NCI-H1105 treated with DMSO at 0.1 percent for 48 hours (cell line): ENCODE data around the gene PPFIA1.

Experiments used
- DNase-seq: peaks from one replicate; lab custom pipeline; 2025; lab: John Stamatoyannopoulos, UW

Gene PPFIA1

DNA sequence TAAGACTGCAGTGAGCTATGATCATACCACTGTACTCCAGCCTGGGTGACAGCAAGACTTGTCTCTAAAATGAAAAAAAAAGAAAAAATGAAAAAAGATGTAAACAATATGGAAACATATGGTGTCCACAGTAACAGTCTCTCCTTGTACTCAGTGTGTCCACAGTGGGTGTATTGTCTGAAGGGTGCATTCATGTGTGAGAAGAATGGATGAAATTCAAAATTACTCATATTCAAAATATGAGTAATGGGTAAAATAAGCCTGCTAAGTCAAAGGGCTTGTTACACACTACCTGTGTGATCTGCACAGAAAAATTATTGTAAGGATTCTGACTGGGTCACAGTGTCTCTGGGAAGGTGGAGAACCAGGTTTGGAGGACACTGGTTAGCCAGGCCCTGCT lies 26.9 kb downstream of the PPFIA1 start:
- DNase-seq = no peak

DNA sequence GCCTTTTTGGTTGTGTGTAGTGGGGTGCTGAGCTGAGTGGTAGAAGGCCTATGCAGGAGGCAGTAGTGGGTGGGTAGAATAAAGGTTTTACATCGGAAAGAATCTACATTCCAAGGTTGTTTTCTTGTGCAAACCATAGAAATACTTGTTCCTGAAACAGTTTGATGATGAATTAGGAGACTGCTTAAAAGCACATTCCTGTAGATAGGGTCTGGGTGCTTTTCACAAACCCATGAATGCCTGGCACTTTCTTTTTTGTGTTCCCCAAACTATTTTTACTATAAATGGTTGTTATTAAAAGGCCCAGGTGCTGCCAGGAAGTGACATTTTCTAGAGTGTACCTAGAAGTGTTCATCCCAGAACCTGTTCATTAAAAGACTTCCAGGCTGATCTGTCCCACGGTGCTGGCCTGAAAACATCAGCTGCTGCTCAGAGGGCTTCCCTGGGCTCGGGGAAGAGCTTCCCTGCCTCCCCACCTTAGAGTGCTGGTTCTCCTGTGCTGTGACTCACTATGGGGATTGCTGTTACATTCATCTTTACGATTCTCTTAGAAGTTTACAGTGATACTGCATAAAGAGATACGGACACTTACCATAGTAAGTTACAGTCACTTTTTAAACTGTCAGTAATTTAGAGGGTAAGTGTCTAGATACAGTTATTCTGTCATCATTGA lies 27.9 kb downstream of the PPFIA1 start:
- DNase-seq = no peak

GRCh38 chr11:70299636-70300035 lies 29.1 kb downstream of the PPFIA1 start:
- no peak for DNase-seq

DNA sequence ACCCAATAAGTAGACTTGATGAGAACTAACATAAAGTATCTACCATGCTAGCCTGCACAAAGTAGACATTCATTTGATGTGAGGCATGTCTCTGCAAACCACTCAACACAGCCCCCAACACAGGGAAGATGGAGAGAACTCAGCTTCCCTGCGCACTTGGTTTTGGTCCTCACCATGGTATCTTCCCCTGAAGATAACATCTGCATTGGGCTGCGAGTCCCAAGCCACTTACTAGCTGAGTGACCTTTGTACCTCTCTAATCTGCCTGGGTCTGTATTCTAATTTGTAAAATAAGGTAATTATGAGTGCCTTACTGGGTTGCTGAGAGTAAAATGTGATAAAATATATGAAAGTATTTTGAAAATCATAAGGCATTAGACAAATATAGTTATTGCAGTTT lies 30.7 kb downstream of the PPFIA1 start:
- no peak for DNase-seq

- DNase-seq = no peak
Measured at GRCh38 chr11:70301721-70302418, 31.4 kb downstream of the PPFIA1 start.

DNA sequence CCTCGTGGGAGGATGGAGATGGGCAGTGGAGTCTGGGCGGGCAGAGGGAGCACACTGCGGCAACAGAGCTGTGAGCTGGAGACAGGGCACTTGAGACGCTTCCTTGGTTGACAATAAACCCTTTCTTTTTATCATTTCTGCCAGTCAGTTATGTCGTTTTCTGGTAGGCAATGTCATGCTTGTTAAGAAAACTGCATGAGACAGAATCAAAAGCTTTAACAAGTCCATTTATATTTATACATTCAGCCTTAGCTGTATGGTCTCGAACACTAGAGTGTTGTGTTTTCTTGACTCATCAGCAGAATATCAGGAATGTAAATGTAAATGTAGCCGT lies 31.9 kb downstream of the PPFIA1 start:
- DNase-seq = no peak

DNA sequence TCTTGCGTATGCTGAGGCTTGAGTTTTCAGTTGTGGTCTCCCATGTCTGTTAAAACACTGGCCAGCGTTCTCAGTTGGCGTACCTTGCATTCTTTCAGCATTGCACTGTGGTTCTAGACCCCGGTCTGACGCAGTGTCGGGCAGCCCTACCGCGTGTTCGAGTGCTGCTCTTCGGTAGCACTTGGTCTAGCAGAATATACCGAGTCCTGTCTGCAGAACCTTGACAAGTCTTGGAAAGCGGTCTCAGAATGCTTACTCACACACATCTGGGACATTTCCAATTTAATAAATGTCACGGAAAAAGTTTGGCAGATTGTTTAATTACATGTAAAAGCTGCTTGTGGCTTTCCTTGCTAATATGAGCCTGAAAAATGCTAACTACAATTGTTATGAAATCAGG lies 32.6 kb downstream of the PPFIA1 start:
- DNase-seq = no peak

- no peak for DNase-seq
Measured at GRCh38 chr11:70304208-70304603, 33.7 kb downstream of the PPFIA1 start.

- DNase-seq = no peak
Measured at GRCh38 chr11:70305501-70305900, 35.0 kb downstream of the PPFIA1 start.

DNA sequence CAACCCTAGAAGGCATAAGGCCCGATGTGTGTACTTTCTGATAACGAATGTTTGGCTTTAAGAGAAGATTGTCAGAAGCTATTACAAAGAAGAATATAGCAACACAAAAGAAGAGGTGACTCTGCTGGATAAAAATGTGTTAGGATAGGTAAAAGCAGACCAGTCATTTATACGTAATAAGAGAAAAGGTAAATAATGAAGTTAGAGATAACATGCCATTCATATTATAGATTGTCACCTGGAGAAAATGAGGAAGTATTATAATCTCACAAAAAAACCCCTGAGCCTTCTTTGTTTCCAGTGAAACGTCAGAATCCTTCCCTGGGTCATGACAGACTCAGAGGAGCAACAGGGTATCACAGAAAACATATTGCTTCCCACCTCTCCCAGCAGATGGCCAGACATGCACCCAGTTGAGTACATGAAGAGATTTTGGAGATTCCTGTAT lies 36.1 kb downstream of the PPFIA1 start:
- DNase-seq = no peak

DNA sequence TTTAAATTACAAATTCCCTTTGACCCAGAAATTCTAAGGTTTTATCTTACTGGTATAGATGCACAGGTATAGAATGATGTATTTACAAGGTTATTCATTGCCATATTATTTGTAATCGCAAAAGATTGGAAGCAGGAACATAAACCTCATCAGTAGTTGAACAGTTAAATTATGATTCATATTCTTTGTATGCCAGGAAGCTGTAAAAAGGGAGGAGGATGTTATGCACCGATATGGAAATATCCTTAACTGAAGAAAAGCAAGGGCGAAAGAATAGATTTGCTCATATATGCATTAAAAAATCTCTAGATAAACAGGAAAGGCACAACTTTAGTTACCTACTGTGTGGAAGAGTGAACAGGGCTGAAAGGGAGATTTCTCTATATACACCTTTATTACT lies 36.7 kb downstream of the PPFIA1 start:
- DNase-seq = no peak

GRCh38 chr11:70311616-70312015 lies 41.1 kb downstream of the PPFIA1 start:
- no peak for DNase-seq

DNA sequence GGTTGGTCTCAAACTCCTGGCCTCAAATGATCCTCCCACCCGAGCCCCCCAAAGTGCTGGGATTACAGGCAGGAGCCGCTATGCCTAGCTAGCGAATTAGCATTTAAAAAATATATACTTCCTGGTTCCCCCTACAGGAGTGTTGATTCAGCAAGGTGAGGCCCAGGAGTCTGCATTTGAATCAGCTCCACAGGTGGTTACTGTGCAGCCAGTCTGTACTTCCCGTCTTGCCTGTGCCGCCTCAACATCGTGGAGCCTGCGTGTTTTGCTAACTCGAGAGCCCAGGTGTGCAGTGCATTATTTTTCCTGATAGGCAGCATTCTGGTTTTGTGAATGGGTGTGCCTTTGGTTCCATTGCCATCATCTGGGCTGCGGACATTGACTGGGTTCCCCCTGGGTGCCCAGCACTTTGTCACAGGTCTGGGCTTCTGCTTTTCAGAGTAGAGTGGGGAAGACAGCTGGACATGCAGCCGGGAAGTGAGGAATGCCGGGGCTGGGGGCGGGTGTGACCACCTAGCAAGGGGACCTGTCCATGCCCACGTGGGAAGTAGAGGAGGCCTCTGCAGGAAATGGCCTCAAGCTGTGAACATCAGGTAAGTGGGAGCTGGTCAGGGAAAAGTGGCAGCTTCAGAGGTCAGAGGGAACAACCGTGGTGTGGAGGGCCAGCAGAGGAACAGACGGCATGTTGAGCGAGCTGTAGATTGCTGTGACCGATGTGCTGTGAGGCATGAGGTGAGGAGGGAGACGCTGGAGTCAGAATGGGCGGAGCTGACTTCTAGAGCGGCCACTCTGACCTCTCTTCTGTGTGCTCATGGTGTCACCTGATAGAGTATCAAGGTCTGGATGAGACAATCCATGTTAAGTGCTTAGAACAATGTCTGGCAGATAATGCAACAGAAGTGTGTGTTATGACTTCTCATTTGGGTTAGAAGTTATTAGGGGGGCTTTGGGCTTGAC lies 42.2 kb downstream of the PPFIA1 start:
- no peak for DNase-seq

GRCh38 chr11:70313945-70314344 lies 43.5 kb downstream of the PPFIA1 start:
- DNase-seq = no peak

GRCh38 chr11:70314730-70315129 lies 44.2 kb downstream of the PPFIA1 start:
- DNase-seq = no peak

- DNase-seq = no peak
Measured at GRCh38 chr11:70315716-70316115, 45.2 kb downstream of the PPFIA1 start.

DNA sequence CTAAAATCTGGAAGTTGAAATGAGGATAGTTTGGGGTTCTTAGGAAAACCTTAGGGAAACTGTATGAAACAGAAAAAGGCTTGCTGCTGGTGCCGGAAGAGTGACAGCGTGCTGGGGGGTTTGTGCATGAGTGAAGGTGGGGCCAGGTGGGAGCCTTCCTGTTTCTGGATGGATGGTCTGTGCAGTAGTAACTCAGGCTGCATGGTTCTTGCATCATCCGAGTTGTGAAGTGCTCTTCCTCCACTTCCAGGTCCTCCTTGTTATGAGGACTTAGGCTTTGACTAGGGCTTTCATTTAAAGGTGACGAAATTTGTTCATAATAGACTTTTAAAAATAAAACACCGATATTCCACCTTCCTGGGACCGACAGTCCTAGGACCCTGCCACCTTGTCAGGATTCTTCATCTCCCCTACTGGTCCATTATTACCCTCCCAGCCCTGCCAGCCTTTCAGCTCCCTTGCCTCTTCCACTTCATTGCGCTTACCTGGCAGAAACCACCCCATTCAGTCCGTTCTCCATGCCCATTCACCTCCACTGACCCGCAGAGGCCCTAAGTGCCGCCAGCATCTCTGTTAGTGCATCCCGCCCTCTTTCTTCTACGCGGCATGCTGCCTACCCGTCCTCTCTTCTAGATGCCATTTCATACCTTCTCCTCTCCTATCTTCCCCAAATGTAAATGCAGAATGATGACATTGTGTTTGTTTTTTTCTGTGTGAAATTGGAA lies 47.3 kb downstream of the PPFIA1 start:
- DNase-seq = no peak

DNA sequence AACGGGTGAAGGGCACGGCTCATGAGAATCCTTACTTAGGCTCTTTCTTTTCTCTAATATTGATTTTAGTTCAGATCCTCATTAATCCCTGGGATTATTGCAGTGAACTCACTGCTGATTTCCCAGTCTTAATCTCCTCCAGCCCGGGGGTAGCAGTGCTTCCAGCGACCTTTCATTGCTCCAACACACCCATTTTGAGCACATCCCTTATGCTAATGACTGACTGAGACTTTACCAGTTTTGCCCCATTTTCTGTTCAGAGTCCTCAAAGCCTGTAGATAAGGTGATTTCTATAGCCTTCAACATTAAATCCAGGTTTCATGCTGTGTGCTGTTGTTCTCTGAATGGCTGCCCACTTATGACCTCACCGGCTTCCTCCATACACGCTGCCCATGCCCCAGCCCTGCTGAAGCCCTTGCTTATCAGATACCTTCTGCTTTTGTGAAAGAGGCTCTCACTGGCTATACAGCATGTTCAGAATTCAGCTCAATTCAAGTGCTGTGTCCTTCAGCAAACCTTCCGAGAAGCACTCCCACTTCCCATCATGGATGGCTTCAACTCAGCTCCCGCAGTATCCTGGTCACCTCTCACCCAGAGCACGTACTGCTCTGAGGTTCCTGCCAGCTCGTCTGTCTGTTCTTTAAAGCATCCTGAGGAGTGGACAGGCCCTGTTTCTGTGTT lies 49.0 kb downstream of the PPFIA1 start:
- no peak for DNase-seq

- DNase-seq = no peak
Measured at GRCh38 chr11:70322666-70323065, 52.2 kb downstream of the PPFIA1 start.

GRCh38 chr11:70323806-70324205 lies 53.3 kb downstream of the PPFIA1 start:
- no peak for DNase-seq

DNA sequence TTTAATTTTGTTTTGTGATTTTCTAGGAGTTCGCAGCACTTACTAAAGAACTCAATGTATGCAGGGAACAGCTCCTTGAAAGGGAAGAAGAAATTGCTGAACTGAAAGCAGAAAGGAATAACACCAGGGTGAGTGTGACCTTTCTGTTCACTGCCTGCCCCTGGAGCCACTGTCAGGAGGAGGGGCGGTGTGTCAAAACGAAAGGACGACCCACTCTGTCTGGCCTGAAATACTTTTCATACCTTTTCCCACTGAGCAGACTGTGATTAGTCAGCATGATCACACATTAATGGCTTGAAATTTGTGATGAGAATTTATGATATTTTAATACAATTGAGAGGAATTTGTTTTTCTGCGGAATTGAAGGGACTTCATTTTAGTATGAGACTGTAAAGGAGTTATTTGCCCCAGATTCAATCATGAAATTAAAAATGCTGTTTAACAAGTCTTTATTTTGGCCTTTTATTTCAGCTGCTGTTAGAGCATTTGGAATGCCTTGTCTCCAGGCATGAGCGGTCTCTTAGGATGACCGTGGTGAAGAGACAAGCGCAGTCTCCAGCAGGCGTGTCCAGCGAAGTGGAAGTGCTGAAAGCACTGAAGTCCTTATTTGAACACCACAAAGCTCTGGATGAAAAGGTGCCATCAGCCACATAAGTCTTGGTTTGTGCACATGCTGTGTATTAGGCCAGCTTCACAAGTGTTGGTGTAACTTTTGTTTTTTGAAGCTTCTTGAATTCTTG lies 54.1 kb downstream of the PPFIA1 start:
- no peak for DNase-seq
